Natural killer cell treated with Interleukin-12 subunit alpha and Interleukin-12 subunit beta and Interleukin-15 and Interleukin-18, amount 100 ng/mL, for 72 hours (primary cell): Measurements from ENCODE around the gene CDC14A. TPM values are rescaled to one million over a fixed set of nuclear protein-coding genes. Genes with fewer than 3 reads are reported as not detected.

Source experiments
- ATAC-seq, 2 donors: fragments of 150-1000 bp; cut with Tn5 transposase in 1 of 2; sonication (Bioruptor Pico), chemical (Tn5 transposase) in 1 of 2; 2 replicates each; pipeline ENCODE4 v1.10.0; 2021
- DNase-seq: peaks from one replicate; pipeline ENCODE4 v3.0.0; 2022; ENCODE audit warnings: low spot score
- H3K27ac Mint-ChIP-seq, 2 donors: 1 replicate in 1 of 2; 2 replicates in 1 of 2; pipeline ENCODE4 v1.8.0; 2022; ENCODE audit warnings: mixed read lengths in 2 of 2, mild to moderate bottlenecking in 1 of 2, moderate library complexity in 1 of 2
- H3K27me3 Mint-ChIP-seq, 2 donors: 1 replicate in 1 of 2; 2 replicates in 1 of 2; pipeline ENCODE4 v1.8.0; 2022; ENCODE audit warnings: mixed read lengths in 2 of 2
- H3K36me3 Mint-ChIP-seq: one replicate; pipeline ENCODE4 v1.8.0; 2022; ENCODE audit warnings: mixed read lengths
- H3K4me1 Mint-ChIP-seq, 2 donors: 1 replicate in 1 of 2; 2 replicates in 1 of 2; pipeline ENCODE4 v1.8.0; 2022; ENCODE audit warnings: low read depth in 2 of 2, mixed read lengths in 2 of 2, mild to moderate bottlenecking in 1 of 2
- H3K4me3 Mint-ChIP-seq: one replicate; pipeline ENCODE4 v1.8.0; 2022; ENCODE audit warnings: mixed read lengths
- H3K9me3 Mint-ChIP-seq: 2 replicates; pipeline ENCODE4 v1.8.0; 2022; ENCODE audit warnings: mixed read lengths
- total RNA-seq, 2 donors: library from RNA; stranded (reverse); gene quantifications; one replicate each; pipeline ENCODE4 v1.2.3, GENCODE V29; 2022

CDC14A gene, protein sequence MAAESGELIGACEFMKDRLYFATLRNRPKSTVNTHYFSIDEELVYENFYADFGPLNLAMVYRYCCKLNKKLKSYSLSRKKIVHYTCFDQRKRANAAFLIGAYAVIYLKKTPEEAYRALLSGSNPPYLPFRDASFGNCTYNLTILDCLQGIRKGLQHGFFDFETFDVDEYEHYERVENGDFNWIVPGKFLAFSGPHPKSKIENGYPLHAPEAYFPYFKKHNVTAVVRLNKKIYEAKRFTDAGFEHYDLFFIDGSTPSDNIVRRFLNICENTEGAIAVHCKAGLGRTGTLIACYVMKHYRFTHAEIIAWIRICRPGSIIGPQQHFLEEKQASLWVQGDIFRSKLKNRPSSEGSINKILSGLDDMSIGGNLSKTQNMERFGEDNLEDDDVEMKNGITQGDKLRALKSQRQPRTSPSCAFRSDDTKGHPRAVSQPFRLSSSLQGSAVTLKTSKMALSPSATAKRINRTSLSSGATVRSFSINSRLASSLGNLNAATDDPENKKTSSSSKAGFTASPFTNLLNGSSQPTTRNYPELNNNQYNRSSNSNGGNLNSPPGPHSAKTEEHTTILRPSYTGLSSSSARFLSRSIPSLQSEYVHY
- total RNA-seq, result 10 to 100 TPM; 15.0 to 26.9 TPM

DNA sequence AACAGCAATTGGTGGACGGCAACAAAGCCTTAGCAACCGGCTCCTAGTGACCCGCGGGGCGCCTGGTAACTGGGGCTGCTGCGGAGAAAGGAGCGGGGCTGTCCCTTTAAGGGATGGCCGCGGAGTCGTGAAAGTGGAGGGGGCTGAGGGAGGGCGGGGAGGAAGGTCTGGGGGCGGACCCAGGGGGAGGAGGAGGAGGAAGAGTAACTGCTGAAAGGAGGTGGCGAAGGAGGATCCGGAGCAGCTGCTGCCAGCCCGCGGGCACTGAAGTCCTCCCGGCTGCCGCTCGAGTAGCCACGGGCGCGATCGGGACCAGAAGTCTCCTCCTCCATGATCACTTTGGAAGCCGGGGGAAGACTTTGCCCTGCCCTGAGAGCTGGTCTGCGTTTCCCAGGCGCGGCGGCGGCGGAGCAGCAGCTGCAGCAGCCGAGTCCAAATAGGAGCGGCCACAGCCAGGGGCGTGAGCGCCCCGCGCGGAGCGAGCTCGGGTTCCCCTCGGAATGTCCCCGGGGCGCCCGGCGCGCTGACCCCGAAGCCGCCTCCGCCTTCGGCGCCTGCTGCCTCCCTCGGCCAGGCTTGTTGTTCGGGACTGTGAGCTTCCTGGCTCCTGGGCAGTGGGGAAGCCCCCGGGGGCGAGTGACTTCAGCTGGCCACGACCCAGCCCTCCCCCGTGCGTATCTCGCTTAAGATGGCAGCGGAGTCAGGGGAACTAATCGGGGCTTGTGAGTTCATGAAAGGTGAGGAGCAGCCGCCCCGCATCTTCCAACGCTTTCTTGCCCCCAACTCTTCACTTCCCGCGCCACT, at the start of gene CDC14A:
TSS of gene CDC14A (plus strand) at position 240 of the 804 bp plus-strand sequence. CDS start at position 689, 449 bp downstream.
- ATAC-seq, result peak; percentile 87 to 91
- Mint-ChIP-seq H3K4me1 (peaks cover 44 to 54% of the 10 kb centered on the region in 2 donors), H3K27me3 (no peaks in the 10 kb centered on the region), H3K27ac (peak within 1 kb of the TSS; percentile 88 to 91), H3K9me3 (no peaks in the 10 kb centered on the region), H3K36me3 (peaks cover 9% of the 10 kb centered on the region), H3K4me3 (peak within 1 kb of the TSS; percentile 98)
- DNase-seq, result peak; percentile 94

DNA sequence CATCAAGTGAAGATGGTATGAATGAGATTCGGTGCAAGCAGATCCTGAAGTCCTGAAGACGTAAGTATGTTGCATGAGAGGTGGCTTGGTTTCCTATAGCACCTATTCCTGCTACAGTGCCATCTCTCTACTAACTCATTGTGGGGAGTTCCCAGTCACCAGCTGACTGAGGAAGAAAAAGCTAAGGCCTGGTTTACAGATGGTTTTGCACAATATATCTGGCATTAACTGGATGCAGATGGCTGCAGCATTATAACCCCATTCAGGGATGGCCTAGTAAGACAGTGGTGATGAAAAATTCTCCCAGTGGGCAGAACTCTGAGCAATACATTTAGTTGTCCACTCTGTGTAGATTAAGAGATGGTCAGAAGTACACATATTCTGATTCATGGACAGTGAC, 49.6 kb upstream of the CDC14A start:
- no peak for ATAC-seq

DNA sequence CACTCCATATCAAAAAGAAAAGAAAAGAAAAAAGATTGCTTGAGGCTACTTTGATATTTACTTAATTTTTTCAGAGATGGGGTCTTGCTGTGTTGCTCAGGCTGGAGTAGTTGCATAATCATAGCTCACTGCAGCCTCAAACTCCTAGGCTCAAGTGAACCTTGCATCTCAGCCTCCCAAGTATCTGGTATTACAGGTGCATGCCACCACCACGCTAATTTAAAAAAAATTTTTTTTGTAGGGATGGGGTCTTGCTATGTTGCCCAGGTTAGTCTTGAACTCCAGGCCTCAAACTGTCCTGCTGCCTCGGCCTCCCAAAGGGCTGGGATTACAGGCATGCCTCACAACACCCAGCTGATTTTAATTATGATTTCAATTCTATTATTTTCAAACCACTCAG, 48.1 kb upstream of the CDC14A start:
- H3K27me3 Mint-ChIP-seq, result no peaks in the 10 kb centered on the region
- no peak overlapping the region for H3K4me3 Mint-ChIP-seq
- H3K27ac Mint-ChIP-seq, result no peak overlapping the region
- H3K9me3 Mint-ChIP-seq, result no peaks in the 10 kb centered on the region
- no peak for DNase-seq
- no peaks in the 10 kb centered on the region for H3K36me3 Mint-ChIP-seq
- H3K4me1 Mint-ChIP-seq, result peaks cover 3 to 17% of the 10 kb centered on the region in 2 donors
- no peak for ATAC-seq

More for the DNA sequence above, 49.6 kb upstream of the CDC14A start:
- peaks cover 3 to 17% of the 10 kb centered on the region in 2 donors for H3K4me1 Mint-ChIP-seq
- no peaks in the 10 kb centered on the region for H3K9me3 Mint-ChIP-seq
- H3K27me3 Mint-ChIP-seq, result no peaks in the 10 kb centered on the region
- no peaks in the 10 kb centered on the region for H3K36me3 Mint-ChIP-seq
- no peak overlapping the region for H3K4me3 Mint-ChIP-seq
- no peak for DNase-seq
- no peak overlapping the region for H3K27ac Mint-ChIP-seq

DNA sequence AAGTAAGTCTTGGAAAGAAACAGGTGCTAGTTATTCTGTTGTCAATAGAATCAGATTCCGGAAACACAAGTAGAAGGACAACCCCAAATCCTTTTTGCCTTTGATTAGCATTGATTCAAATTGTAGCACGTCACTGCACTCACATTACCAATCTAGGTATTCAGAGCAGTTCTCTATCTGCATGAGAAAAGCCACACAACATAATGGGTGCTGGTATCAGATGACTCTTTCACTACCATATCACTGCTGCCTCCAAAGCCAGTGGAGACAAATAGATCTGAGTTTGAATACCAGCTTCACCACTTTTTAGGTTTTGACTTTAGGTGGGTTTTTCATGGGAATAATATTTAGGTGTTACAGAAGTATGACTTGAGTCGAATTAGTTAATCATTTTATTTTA, 47.4 kb upstream of the CDC14A start:
- H3K36me3 Mint-ChIP-seq, result no peaks in the 10 kb centered on the region
- DNase-seq (no peak), ATAC-seq (no peak)
- no peaks in the 10 kb centered on the region for H3K9me3 Mint-ChIP-seq
- no peak overlapping the region for H3K4me3 Mint-ChIP-seq
- H3K4me1 Mint-ChIP-seq, result peaks cover 0 to 11% of the 10 kb centered on the region in 2 donors
- no peaks in the 10 kb centered on the region for H3K27me3 Mint-ChIP-seq
- no peak overlapping the region for H3K27ac Mint-ChIP-seq

DNA sequence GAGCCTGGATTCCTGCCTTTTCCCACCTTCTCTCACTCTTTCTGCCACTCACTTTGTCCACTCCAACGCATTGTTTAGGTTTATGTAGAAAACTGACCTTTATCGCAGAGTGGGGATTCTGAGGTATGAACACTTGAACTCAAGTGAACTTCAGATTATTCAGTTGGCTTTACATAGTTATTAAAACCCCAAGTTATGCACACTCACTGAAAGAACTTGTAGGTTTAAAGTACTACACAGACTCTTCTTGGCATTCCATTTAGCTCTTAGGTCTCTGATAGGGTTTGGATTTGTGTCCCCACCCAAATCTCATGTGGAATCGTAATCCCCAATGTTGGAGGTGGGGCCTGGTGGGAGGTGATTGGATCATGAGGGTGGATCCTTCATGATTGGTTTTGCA, 46.4 kb upstream of the CDC14A start:
- no peak for ATAC-seq
- Mint-ChIP-seq H3K36me3 (no peaks in the 10 kb centered on the region), H3K4me1 (peaks cover 0 to 11% of the 10 kb centered on the region in 2 donors), H3K27ac (no peak overlapping the region), H3K9me3 (no peaks in the 10 kb centered on the region), H3K27me3 (no peaks in the 10 kb centered on the region), H3K4me3 (no peak overlapping the region)
- no peak for DNase-seq

DNA sequence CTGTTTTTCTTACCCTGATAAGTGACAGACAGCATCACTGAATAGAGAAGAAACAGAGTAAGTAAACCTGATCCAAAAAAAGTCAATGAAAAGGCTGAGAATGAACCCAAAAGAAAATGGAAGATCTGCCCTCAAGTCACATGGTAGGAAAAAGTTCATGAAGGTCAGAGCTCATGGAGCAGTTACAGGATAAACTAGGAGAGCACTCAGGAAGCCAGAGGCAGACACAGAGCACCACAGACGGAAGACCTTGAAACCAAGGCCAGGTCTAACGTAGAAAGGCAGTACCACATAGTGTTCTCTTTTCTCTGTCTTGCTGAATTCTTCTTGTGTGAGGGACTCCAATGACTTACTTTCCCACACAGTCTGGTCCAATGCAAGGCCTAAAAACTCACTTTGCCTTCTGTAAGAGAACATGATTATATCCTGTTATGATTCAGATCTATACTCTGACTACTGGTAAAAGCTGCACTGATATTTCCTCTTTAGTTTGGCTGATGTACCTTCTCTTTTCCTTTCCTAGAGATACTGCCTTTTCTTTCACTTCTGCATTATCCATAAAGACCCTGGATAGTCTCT, 45.5 kb upstream of the CDC14A start:
- H3K27me3 Mint-ChIP-seq, result no peaks in the 10 kb centered on the region
- no peaks in the 10 kb centered on the region for H3K9me3 Mint-ChIP-seq
- H3K27ac Mint-ChIP-seq, result peak overlapping the region in 1 of 2 donors; percentile 36
- DNase-seq, result no peak
- no peak overlapping the region for H3K4me3 Mint-ChIP-seq
- ATAC-seq, result peak in 1 of 2 donors; percentile 80
- peaks cover 0 to 11% of the 10 kb centered on the region in 2 donors for H3K4me1 Mint-ChIP-seq
- no peaks in the 10 kb centered on the region for H3K36me3 Mint-ChIP-seq

DNA sequence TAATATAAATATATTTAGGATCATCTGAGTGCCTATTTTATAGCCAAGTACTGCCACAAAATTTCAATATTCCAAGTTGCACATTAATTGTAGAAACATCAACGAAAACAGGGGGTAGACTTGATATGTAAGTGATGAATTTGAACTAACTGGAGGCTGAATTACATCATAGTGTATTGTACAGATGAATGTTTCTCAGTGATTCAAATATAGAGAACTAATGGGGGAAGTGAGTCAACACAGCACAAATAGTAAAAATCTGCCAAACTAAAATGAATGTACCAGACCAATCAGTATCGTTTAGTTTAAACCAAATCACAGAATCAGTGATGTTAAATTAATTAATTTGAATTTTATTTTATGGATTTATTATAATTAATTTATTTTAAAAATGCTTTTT, 43.5 kb upstream of the CDC14A start:
- Mint-ChIP-seq H3K4me1 (peaks cover 0 to 11% of the 10 kb centered on the region in 2 donors), H3K36me3 (no peaks in the 10 kb centered on the region), H3K9me3 (no peaks in the 10 kb centered on the region), H3K4me3 (no peak overlapping the region), H3K27me3 (no peaks in the 10 kb centered on the region), H3K27ac (no peak overlapping the region)
- ATAC-seq (peak in 1 of 2 donors; percentile 71), DNase-seq (no peak)

DNA sequence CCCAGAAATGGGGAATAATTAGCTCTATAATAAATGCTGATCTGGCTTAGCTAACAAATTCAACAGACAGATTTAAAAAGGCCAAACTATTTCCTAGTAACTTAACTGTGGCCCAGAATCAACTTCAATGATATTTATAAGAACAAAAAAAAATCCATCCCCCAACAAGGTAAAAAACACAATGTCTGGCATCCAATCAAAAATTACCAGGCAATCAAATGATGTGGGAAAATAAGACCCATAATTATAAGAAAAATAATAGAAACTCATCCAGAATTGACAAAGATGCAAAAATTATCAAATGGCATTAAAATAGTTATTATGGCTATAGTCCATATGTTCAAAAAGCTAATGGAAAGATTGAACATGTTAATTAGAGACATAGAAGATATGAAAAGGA, 42.4 kb upstream of the CDC14A start:
- ATAC-seq (no peak), DNase-seq (no peak)
- Mint-ChIP-seq H3K4me1 (peaks cover 0 to 11% of the 10 kb centered on the region in 2 donors), H3K9me3 (no peaks in the 10 kb centered on the region), H3K4me3 (no peak overlapping the region), H3K36me3 (no peaks in the 10 kb centered on the region), H3K27ac (no peak overlapping the region), H3K27me3 (no peaks in the 10 kb centered on the region)

DNA sequence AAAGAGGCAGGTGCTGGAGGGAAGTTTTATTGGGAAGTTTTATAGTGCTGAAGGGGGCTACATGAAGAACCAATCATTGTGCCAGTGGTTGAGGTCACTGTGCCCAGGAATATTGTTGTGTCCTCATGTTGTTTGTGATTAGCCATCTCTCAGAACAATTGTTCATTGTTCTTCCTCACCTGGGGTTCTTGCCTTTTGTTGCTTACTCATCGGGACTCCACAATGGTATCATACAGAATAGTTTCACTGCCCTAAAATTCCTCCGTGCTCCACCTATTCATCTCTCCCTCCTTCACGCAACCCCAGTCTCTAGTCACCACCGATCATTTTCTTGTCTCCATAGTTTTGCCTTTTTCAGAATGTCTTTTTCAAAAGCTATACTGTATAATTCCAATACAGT, 38.9 kb upstream of the CDC14A start:
- Mint-ChIP-seq H3K4me3 (no peak overlapping the region), H3K36me3 (no peaks in the 10 kb centered on the region), H3K27me3 (no peaks in the 10 kb centered on the region), H3K27ac (no peak overlapping the region), H3K9me3 (no peaks in the 10 kb centered on the region), H3K4me1 (no peaks in the 10 kb centered on the region)
- ATAC-seq (no peak), DNase-seq (no peak)

DNA sequence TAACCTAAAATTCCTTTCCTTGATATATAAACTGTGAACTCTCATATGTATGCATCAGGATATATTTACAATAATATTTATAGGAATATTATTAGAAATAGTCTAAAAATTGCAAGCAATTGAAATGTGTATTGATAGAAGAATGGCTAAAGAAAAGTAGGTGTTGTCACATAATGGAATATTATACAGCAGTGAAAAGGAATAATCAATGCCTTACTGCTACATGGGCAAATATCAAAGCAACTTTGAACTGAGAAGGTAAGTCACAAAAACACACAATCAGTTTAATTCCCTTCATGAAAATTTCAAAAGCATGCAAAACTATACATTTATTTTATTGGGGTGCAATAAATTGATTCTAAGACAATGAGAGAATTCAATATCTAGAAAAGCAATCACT, 35.7 kb upstream of the CDC14A start:
- Mint-ChIP-seq H3K9me3 (peaks cover 6% of the 10 kb centered on the region), H3K27ac (no peak overlapping the region), H3K4me3 (no peak overlapping the region), H3K27me3 (no peaks in the 10 kb centered on the region), H3K4me1 (no peaks in the 10 kb centered on the region), H3K36me3 (peaks cover 8% of the 10 kb centered on the region)
- DNase-seq (no peak), ATAC-seq (no peak)

DNA sequence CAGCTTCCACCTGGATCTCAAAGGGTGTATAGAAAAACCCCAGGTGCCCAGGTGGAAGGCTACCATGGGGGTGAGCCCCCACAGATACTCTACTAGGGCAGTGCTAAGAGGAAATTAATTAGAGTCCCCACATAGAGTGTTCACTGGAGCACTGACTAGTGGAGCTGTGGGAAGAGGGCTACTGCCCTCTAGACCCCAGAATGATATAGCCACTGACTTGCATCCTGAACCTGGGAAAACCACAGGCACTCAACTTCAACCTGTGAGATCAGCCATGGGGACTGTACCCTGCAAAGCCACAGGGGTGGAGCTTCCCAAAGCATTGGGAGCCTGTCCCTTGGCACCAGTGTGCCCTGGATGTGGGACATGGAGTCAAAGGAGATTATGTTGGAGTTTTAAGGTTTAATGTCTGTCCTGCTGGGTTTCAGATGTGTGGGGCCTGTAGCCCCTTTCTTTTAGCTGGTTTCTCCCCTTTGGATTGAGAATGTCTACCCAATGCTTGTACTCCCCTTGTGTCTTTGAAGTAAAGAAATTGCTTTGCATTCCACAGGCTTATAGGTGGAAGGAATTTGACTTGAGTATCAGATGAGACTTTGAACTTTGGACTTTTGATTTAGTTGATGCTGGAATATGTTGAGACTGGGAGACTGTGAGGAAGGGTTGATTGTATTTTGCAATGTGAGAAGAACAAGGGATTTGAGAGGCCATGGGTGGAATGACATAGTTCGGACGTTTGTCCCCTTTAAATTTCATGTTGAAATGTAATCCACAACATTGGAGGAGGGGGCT, 31.8 kb upstream of the CDC14A start:
- no peaks in the 10 kb centered on the region for H3K27me3 Mint-ChIP-seq
- peaks cover 6% of the 10 kb centered on the region for H3K9me3 Mint-ChIP-seq
- no peaks in the 10 kb centered on the region for H3K4me1 Mint-ChIP-seq
- DNase-seq (no peak), ATAC-seq (no peak)
- H3K27ac Mint-ChIP-seq, result no peak overlapping the region
- peaks cover 8% of the 10 kb centered on the region for H3K36me3 Mint-ChIP-seq
- H3K4me3 Mint-ChIP-seq, result no peak overlapping the region

DNA sequence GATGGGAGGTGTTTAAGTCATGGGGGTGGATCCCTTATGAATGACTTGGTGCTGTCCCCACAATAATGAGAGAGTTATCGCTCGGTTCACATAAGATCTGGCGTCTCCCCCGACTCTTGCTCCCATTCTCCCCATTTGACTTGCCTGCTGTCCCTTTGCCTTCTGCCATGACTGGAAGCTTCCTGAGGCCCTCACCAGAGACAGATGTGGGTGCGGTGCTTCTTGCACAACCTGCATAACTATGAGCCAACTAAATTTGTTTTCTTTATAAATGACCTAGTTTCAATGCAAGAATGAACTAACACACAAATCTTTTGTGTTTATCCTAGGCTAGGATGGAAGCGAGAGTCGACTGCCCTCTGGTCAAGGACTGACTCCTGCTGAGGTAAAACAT, 31.2 kb upstream of the CDC14A start:
- no peak for DNase-seq
- Mint-ChIP-seq H3K27ac (no peak overlapping the region), H3K36me3 (peaks cover 8% of the 10 kb centered on the region), H3K4me3 (no peak overlapping the region), H3K27me3 (no peaks in the 10 kb centered on the region), H3K9me3 (peaks cover 6% of the 10 kb centered on the region), H3K4me1 (no peaks in the 10 kb centered on the region)
- ATAC-seq, result no peak

DNA sequence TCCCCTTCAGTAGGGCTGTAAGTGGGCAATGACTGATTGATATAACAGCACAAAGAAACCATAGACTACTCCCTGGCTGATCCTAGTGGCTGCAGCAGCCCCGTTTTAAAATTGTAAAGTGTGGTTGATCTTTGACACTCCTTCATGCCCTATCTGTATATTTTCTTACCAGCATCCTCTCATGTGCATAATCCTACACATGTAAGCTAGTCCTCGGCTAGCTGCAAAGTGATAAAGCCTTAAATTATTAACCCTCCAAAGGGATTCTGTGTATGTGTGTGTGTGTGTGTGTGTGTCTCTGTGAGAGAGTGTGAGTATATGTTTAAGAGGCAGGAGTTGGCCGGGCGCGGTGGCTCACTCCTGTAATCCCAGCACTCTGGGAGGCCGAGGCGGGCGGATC, 30.8 kb upstream of the CDC14A start:
- ATAC-seq, result no peak
- Mint-ChIP-seq H3K27ac (no peak overlapping the region), H3K27me3 (no peaks in the 10 kb centered on the region), H3K4me1 (no peaks in the 10 kb centered on the region), H3K36me3 (peaks cover 8% of the 10 kb centered on the region), H3K9me3 (peaks cover 6% of the 10 kb centered on the region), H3K4me3 (no peak overlapping the region)
- no peak for DNase-seq
